Omental fat pad (tissue), 4 donors: ENCODE measurements around the gene OTOA. TPM values are rescaled to one million over a fixed set of nuclear protein-coding genes. Genes with fewer than 3 reads are reported as not detected.

Experiments used
- ATAC-seq: fragments of 150-250 bp; one replicate; pipeline ENCODE4 v1.9.1; 2016; ENCODE audit warnings: mild to moderate bottlenecking, moderate library complexity; ENCODE audit not compliant: low FRiP score
- DNase-seq: peaks from one replicate; pipeline ENCODE4 v3.0.0-alpha.2; 2019; ENCODE audit warnings: low spot score
- total RNA-seq, 4 donors: library from RNA; depleted of rRNA; stranded (reverse); fragments of >200 nt; gene quantifications; one replicate each; pipeline ENCODE4 v1.1.0, GENCODE V29; 2016
- TF ChIP-seq, protein P1 (sequence below), 3 donors: fragments of 450-650 bp; IDR thresholded peaks; one replicate each; pipeline ENCODE4 v1.5.1; 2016 to 2017; ENCODE audit warnings: antibody characterized with exemption in 3 of 3, mild to moderate bottlenecking in 3 of 3, moderate library complexity in 2 of 3

Gene OTOA
- total RNA-seq, 4 donors from 2014 or later = 0.25 to 1.2 (median 0.69) TPM

DNA sequence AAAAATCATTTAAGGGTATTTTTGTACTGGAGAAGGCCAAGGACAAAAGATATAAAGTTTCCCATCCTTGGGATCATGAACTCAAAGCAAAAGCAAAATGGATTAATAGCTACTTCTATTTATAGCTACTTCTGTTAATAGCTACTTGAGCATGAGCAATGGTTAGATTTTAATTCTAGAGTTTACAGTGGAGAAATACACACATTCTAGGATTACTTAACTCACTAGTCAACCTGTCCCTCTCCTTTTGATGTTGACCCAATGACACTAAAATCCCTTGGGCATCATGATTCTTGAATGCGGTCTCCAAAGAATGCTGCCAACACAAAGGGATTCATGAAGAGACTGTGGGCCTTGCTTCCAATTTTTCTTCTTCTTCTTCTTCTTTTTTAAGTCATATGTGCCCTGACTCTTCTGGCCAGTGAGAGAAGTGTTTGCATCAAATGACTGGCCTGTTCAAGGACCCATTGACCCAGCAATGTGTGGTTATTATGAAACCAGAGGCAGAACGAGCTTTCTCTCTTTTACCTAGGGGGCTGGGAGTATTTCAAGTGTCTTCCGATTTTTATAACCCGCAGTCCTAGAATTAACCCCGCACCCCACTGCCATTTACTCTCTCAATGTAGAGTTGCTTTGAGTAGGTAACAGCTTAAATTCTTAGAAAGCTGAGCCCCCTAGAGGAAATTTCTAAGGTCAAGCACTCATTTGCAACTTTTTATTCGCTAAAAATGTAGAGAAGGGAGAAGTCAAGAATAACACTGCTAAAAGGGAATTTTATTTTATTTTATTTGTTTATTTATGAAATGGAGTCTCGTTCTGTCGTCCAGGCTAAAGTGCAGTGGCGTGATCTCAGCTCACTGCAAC, 34.6 kb downstream of the OTOA start:
- no peak for ATAC-seq
- DNase-seq = no peak
- TF ChIP-seq, protein P1, sequence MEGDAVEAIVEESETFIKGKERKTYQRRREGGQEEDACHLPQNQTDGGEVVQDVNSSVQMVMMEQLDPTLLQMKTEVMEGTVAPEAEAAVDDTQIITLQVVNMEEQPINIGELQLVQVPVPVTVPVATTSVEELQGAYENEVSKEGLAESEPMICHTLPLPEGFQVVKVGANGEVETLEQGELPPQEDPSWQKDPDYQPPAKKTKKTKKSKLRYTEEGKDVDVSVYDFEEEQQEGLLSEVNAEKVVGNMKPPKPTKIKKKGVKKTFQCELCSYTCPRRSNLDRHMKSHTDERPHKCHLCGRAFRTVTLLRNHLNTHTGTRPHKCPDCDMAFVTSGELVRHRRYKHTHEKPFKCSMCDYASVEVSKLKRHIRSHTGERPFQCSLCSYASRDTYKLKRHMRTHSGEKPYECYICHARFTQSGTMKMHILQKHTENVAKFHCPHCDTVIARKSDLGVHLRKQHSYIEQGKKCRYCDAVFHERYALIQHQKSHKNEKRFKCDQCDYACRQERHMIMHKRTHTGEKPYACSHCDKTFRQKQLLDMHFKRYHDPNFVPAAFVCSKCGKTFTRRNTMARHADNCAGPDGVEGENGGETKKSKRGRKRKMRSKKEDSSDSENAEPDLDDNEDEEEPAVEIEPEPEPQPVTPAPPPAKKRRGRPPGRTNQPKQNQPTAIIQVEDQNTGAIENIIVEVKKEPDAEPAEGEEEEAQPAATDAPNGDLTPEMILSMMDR (IDR thresholded peaks at IDR 0.05) = no peak

DNA sequence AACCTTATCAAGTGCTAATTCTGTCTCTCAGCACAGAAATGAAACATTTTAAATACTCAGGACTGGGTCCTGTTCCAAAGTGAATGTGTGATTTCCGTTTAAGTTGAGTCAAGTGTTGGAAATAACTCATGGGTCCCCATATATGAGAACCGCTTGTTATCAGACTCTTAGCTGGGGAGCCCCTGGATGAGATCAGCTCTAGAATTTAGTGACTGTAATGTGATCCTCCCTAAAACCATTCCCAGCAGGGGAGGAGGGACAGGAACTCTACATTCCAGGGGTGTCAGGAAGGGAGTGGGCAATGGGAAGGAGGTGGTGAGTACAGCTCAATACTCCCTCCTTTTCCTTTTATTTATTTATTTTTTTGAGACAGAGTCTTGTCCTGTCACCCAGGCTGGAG, 37.5 kb downstream of the OTOA start:
- TF ChIP-seq, protein P1 (IDR thresholded peaks at IDR 0.05) = no peak
- no peak for DNase-seq
- ATAC-seq = no peak

DNA sequence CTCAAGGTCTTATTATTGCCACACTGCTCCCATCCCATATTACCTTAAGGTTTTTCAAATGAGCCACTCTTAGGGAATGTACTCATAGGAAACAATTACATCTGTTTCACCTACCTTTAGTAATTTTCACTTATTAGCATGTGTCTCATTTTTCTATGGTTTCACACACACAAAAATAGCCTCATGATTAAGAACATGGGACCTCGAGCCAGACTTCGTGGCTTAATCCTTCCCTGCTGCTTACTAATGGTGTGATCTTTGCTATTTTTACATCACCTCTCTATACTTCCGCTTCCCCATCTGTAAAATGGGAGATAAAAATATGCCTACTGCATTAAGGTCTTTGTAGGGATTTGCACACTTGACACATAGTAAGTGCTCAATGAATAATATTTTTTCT, 38.5 kb downstream of the OTOA start:
- TF ChIP-seq, protein P1 (IDR thresholded peaks at IDR 0.05) = no peak
- no peak for DNase-seq
- no peak for ATAC-seq

DNA sequence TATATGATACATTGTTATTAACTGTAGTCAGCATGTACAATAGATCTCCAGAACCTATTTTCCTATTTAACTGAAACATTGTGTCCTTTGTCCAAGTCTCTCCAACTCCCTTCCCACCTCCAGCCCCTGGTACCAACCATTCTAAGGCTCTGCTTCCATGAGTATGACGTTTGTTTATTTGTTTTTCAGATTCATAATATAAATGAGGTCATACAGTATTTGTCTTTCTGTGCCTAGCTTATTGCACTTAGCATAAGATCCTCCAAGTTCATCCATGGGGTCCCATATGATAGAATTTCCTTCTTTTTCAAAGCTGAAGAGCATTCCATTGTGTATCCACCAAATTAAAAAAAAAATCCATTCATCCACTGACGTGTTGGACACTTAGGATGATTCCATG, 39.4 kb downstream of the OTOA start:
- no peak for DNase-seq
- no peak for ATAC-seq
- TF ChIP-seq, protein P1 (IDR thresholded peaks at IDR 0.05) = no peak

DNA sequence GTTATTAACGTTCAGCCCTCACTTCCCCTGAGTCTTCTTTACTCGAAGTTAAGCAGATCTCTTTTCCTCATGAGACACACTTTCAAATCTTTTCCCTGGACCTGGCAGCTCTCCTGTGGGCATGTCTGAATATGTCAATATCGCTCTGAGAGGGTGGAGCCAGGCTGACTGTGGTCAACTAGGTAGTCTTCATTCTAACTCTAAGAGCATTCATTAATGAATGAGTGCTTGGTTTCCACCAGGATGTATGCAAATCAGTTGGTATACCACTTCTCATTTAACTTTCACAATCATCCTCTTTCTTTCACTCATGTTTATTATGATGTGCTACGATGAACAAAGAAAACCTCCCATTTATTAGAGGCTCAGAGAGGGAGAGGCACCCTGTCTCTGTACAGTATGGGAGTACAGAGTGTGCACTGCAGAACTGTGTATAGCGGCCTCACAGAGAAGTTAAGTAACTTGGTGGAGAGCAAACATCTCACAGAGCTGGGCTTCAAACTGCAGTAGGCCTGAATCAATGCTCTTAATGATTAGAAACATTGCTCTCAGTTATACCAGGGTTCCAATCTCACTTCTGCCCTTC, 39.9 kb downstream of the OTOA start:
- ATAC-seq (no peak), DNase-seq (no peak)
- TF ChIP-seq, protein P1 (IDR thresholded peaks at IDR 0.05) = no peak

DNA sequence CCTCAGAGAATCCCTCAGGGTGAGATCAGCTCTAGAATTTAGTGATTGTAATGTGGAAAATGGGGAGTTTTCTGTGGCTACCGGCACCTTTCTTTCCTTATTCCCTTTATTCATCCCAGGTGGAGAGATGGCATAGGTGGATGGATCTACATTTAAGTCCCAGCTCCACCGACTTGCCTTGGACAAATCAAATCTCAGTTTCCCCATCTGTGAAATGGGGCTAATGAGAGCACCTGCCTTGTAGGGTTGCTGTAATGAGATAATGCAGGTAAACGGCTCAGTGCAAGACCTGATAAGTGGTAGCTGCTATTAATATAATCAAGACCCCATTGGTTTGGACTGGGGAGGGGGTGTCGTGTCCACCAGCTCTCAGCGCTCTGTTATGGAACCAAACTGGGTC, 40.5 kb downstream of the OTOA start:
- TF ChIP-seq, protein P1 (IDR thresholded peaks at IDR 0.05) = no peak
- DNase-seq = no peak

DNA sequence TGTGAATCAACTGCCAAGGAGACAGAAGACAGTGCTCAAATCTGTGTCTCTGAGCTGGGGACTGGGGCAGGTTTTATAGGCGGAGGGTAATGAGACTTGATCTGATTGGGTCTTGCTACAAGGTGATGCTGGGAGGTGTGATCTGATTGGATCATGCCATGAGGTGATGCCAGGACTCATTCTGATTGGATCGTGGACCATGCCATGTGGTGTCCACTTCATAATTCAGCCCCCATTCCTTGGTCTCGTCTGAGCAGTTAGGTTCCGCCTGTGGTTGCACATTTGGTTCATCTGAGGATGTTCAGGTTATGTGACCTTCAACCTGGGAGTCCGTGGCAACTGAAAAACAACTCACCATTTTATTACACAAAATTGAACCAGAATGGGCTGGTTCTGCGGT, 41.0 kb downstream of the OTOA start:
- ATAC-seq (no peak), DNase-seq (no peak)
- TF ChIP-seq, protein P1 (IDR thresholded peaks at IDR 0.05) = no peak

More for the DNA sequence above, 40.5 kb downstream of the OTOA start:
- no peak for ATAC-seq
